CD8-positive, alpha-beta memory T cell (primary cell): ENCODE results near the gene SMIM13. TPM values are rescaled to one million over a fixed set of nuclear protein-coding genes. Genes with fewer than 3 reads are reported as not detected.

ENCODE experiments used
- CTCF ChIA-PET: fragments of 350-600 bp; sonication (Branson Sonifier 250); formaldehyde crosslinking; loops from one replicate; lab custom pipeline; 2021; ENCODE audit warnings: antibody characterized with exemption; lab: Charles Lee
- POLR2A ChIA-PET: fragments of 350-600 bp; sonication (Branson Sonifier 250); formaldehyde crosslinking; loops from one replicate; lab custom pipeline; 2021; ENCODE audit warnings: antibody characterized with exemption; lab: Charles Lee
- DNase-seq, 5 donors: peaks; one replicate each; pipeline versions ENCODE4 v3.0.0 to v3.0.0-alpha.2; 2020 to 2022; ENCODE audit warnings: mixed read lengths in 1 of 5
- H3K27ac ChIP-seq: one replicate; pipeline ENCODE4 v1.7.0; 2013; ENCODE audit warnings: low read depth, mild to moderate bottlenecking, low read length, moderate library complexity
- H3K27me3 ChIP-seq: 2 replicates; pipeline ENCODE4 v1.7.0; 2013; ENCODE audit warnings: low read length, mild to moderate bottlenecking; ENCODE audit not compliant: insufficient read depth, poor library complexity, severe bottlenecking
- H3K36me3 ChIP-seq: 2 replicates; pipeline ENCODE4 v1.7.0; 2013; ENCODE audit warnings: mild to moderate bottlenecking, low read length, moderate library complexity; ENCODE audit not compliant: insufficient read depth
- H3K4me1 ChIP-seq: 2 replicates; pipeline ENCODE4 v1.7.0; 2013; ENCODE audit warnings: mild to moderate bottlenecking, low read length, moderate library complexity; ENCODE audit not compliant: insufficient read depth
- H3K4me3 ChIP-seq: 2 replicates; pipeline ENCODE4 v1.7.0; 2013; ENCODE audit warnings: mild to moderate bottlenecking, low read length
- H3K9me3 ChIP-seq: 2 replicates; pipeline ENCODE4 v1.7.0; 2013; ENCODE audit warnings: mild to moderate bottlenecking, low read length
- H3K27ac Mint-ChIP-seq, 8 donors: one replicate each; pipeline ENCODE4 v1.8.0; 2020 to 2021; ENCODE audit warnings: mixed read lengths in 8 of 8, mild to moderate bottlenecking in 6 of 8, inconsistent platforms in 3 of 8, moderate library complexity in 3 of 8
- H3K27me3 Mint-ChIP-seq, 2 donors: one replicate each; pipeline ENCODE4 v1.8.0; 2020 to 2021; ENCODE audit warnings: mixed read lengths in 2 of 2, mild to moderate bottlenecking in 1 of 2, moderate library complexity in 1 of 2
- H3K36me3 Mint-ChIP-seq, 3 donors: one replicate each; pipeline ENCODE4 v1.8.0; 2020 to 2021; ENCODE audit warnings: mixed read lengths in 3 of 3, inconsistent platforms in 1 of 3, mild to moderate bottlenecking in 1 of 3
- H3K4me1 Mint-ChIP-seq, 3 donors: one replicate each; pipeline ENCODE4 v1.8.0; 2020 to 2021; ENCODE audit warnings: mixed read lengths in 3 of 3, inconsistent platforms in 1 of 3, mild to moderate bottlenecking in 1 of 3
- H3K4me3 Mint-ChIP-seq, 7 donors: one replicate each; pipeline ENCODE4 v1.8.0; 2020 to 2021; ENCODE audit warnings: mixed read lengths in 7 of 7, mild to moderate bottlenecking in 6 of 7, moderate library complexity in 4 of 7, inconsistent platforms in 2 of 7
- H3K9me3 Mint-ChIP-seq, 5 donors: one replicate each; pipeline ENCODE4 v1.8.0; 2020 to 2022; ENCODE audit warnings: mixed read lengths in 5 of 5, mild to moderate bottlenecking in 3 of 5, moderate library complexity in 2 of 5, inconsistent platforms in 1 of 5
- polyA plus RNA-seq: library from polyadenylated mRNA; unstranded; fragments of 300-500 nt; fragmentation: Illumina TruSeq; gene quantifications from one replicate; pipeline ENCODE4 v1.2.3, GENCODE V29; 2021
- total RNA-seq, 2 experiments: library from RNA; stranded (reverse); gene quantifications; one replicate each; pipeline ENCODE4 v1.2.3, GENCODE V29; 2021

SMIM13 gene
- total and polyA plus RNA-seq, 3 experiments from 2014 or later: 4.6 to 16.0 (median 14.7) TPM

- Histone ChIP-seq H3K4me1 (no peaks in the 10 kb centered on the region), H3K27me3 (no peaks in the 10 kb centered on the region), H3K36me3 (no peaks in the 10 kb centered on the region), H3K27ac (no peak overlapping the region), H3K9me3 (no peaks in the 10 kb centered on the region), H3K4me3 (no peak overlapping the region)
- no peaks in the 10 kb centered on the region for H3K4me1 Mint-ChIP-seq
- CTCF ChIA-PET: interaction anchor here (0.9 to 2.6 kb wide), 4 partner anchors 9 to 591 kb away, joined by 3 to 17 read pairs (median 5); partner anchors contain the start of gene SMIM13
- H3K36me3 Mint-ChIP-seq: no peaks in the 10 kb centered on the region
- H3K4me3 Mint-ChIP-seq: no peak overlapping the region
- peaks cover 3 to 4% of the 10 kb centered on the region in 2 donors for H3K27me3 Mint-ChIP-seq
- no peaks in the 10 kb centered on the region for H3K9me3 Mint-ChIP-seq
- POLR2A ChIA-PET: no interaction called here
- DNase-seq: no peak
- H3K27ac Mint-ChIP-seq: no peak overlapping the region
These were observed 23.9 kb upstream of the SMIM13 start for GRCh38 chr6:11069760-11070159.

- no peak overlapping the region for H3K4me3 ChIP-seq
- H3K4me1 ChIP-seq: no peaks in the 10 kb centered on the region
- Mint-ChIP-seq H3K27ac (no peak overlapping the region), H3K36me3 (no peaks in the 10 kb centered on the region), H3K4me3 (no peak overlapping the region), H3K9me3 (no peaks in the 10 kb centered on the region), H3K27me3 (peaks cover 3 to 6% of the 10 kb centered on the region in 2 donors), H3K4me1 (no peaks in the 10 kb centered on the region)
- H3K36me3 ChIP-seq: no peaks in the 10 kb centered on the region
- DNase-seq: no peak
- no peak overlapping the region for H3K27ac ChIP-seq
- POLR2A ChIA-PET: no interaction called here
- H3K27me3 ChIP-seq: no peaks in the 10 kb centered on the region
- CTCF ChIA-PET: no interaction called here
- H3K9me3 ChIP-seq: no peaks in the 10 kb centered on the region
These were observed 21.5 kb upstream of the SMIM13 start for GRCh38 chr6:11072101-11072500.

GRCh38 chr6:11076540-11076939 lies 17.1 kb upstream of the SMIM13 start:
- H3K4me1 ChIP-seq: no peaks in the 10 kb centered on the region
- DNase-seq: no peak
- no peaks in the 10 kb centered on the region for H3K36me3 ChIP-seq
- Mint-ChIP-seq H3K27ac (no peak overlapping the region), H3K4me1 (no peaks in the 10 kb centered on the region), H3K4me3 (no peak overlapping the region), H3K9me3 (no peaks in the 10 kb centered on the region), H3K36me3 (peaks cover 0 to 2% (median 0%) of the 10 kb centered on the region in 3 donors), H3K27me3 (peaks cover 0 to 3% of the 10 kb centered on the region in 2 donors)
- CTCF ChIA-PET: no interaction called here
- POLR2A ChIA-PET: no interaction called here
- no peaks in the 10 kb centered on the region for H3K27me3 ChIP-seq
- no peak overlapping the region for H3K27ac ChIP-seq
- H3K4me3 ChIP-seq: no peak overlapping the region
- no peaks in the 10 kb centered on the region for H3K9me3 ChIP-seq

GRCh38 chr6:11078266-11078665 lies 15.4 kb upstream of the SMIM13 start:
- Histone ChIP-seq H3K36me3 (no peaks in the 10 kb centered on the region), H3K27me3 (no peaks in the 10 kb centered on the region), H3K27ac (no peak overlapping the region), H3K9me3 (no peaks in the 10 kb centered on the region), H3K4me1 (no peaks in the 10 kb centered on the region), H3K4me3 (no peak overlapping the region)
- ChIA-PET POLR2A (no interaction called here), CTCF (no interaction called here)
- DNase-seq: no peak
- Mint-ChIP-seq H3K27me3 (peaks cover 0 to 4% of the 10 kb centered on the region in 2 donors), H3K4me3 (no peak overlapping the region), H3K36me3 (peaks cover 0 to 2% (median 0%) of the 10 kb centered on the region in 3 donors), H3K4me1 (no peaks in the 10 kb centered on the region), H3K27ac (no peak overlapping the region), H3K9me3 (no peaks in the 10 kb centered on the region)

- no peak overlapping the region for H3K4me3 ChIP-seq
- ChIA-PET POLR2A (no interaction called here), CTCF (interaction anchor here (1.0 to 1.1 kb wide), 2 partner anchors 10 to 12 kb away, joined by 3 read pairs; no protein-coding TSS in a partner anchor)
- Mint-ChIP-seq H3K36me3 (peaks cover 0 to 2% (median 0%) of the 10 kb centered on the region in 3 donors), H3K4me3 (no peak overlapping the region), H3K9me3 (peaks cover 0 to 2% (median 0%) of the 10 kb centered on the region in 5 donors), H3K27ac (no peak overlapping the region), H3K4me1 (no peaks in the 10 kb centered on the region), H3K27me3 (peaks cover 9 to 14% of the 10 kb centered on the region in 2 donors)
- no peaks in the 10 kb centered on the region for H3K36me3 ChIP-seq
- no peaks in the 10 kb centered on the region for H3K9me3 ChIP-seq
- no peak overlapping the region for H3K27ac ChIP-seq
- DNase-seq: no peak
- no peaks in the 10 kb centered on the region for H3K27me3 ChIP-seq
- no peaks in the 10 kb centered on the region for H3K4me1 ChIP-seq
These were observed 13.3 kb upstream of the SMIM13 start for GRCh38 chr6:11080296-11080695.

- no peak overlapping the region for H3K27ac ChIP-seq
- H3K36me3 ChIP-seq: no peaks in the 10 kb centered on the region
- no peaks in the 10 kb centered on the region for H3K4me1 ChIP-seq
- Mint-ChIP-seq H3K4me3 (no peak overlapping the region), H3K27me3 (peaks cover 11 to 21% of the 10 kb centered on the region in 2 donors), H3K27ac (no peak overlapping the region), H3K36me3 (peaks cover 0 to 2% (median 0%) of the 10 kb centered on the region in 3 donors), H3K4me1 (no peaks in the 10 kb centered on the region), H3K9me3 (peaks cover 0 to 2% (median 0%) of the 10 kb centered on the region in 5 donors)
- H3K9me3 ChIP-seq: no peaks in the 10 kb centered on the region
- no peak overlapping the region for H3K4me3 ChIP-seq
- ChIA-PET CTCF (interaction anchor here (0.6 kb wide), 1 partner anchor 439 kb away, joined by 4 read pairs; no protein-coding TSS in a partner anchor), POLR2A (no interaction called here)
- no peak for DNase-seq
- H3K27me3 ChIP-seq: no peaks in the 10 kb centered on the region
These were observed 10.1 kb upstream of the SMIM13 start for GRCh38 chr6:11083491-11083890.

GRCh38 chr6:11083956-11084355 lies 9.7 kb upstream of the SMIM13 start:
- H3K27ac Mint-ChIP-seq: peak overlapping the region in 1 of 8 donors; percentile 60
- CTCF ChIA-PET: no interaction called here

GRCh38 chr6:11085758-11086435 lies 7.7 kb upstream of the SMIM13 start:
- no peak overlapping the region for H3K27ac Mint-ChIP-seq
- CTCF ChIA-PET: no interaction called here
- POLR2A ChIA-PET: no interaction called here

More at GRCh38 chr6:11083956-11084355, 9.7 kb upstream of the SMIM13 start:
- no peaks in the 10 kb centered on the region for H3K4me1 ChIP-seq
- no peaks in the 10 kb centered on the region for H3K4me1 Mint-ChIP-seq
- no peaks in the 10 kb centered on the region for H3K36me3 ChIP-seq
- DNase-seq: no peak
- no peaks in the 10 kb centered on the region for H3K36me3 Mint-ChIP-seq
- H3K27ac ChIP-seq: no peak overlapping the region
- H3K9me3 Mint-ChIP-seq: peaks cover 0 to 2% (median 0%) of the 10 kb centered on the region in 5 donors
- H3K9me3 ChIP-seq: no peaks in the 10 kb centered on the region
- no peak overlapping the region for H3K4me3 ChIP-seq
- peaks cover 11 to 21% of the 10 kb centered on the region in 2 donors for H3K27me3 Mint-ChIP-seq
- no peaks in the 10 kb centered on the region for H3K27me3 ChIP-seq
- POLR2A ChIA-PET: no interaction called here
- H3K4me3 Mint-ChIP-seq: no peak overlapping the region

More at GRCh38 chr6:11085758-11086435, 7.7 kb upstream of the SMIM13 start:
- DNase-seq: no peak
- H3K36me3 ChIP-seq: no peaks in the 10 kb centered on the region
- Mint-ChIP-seq H3K4me1 (no peaks in the 10 kb centered on the region), H3K9me3 (peaks cover 0 to 2% (median 0%) of the 10 kb centered on the region in 5 donors), H3K27me3 (peaks cover 13 to 21% of the 10 kb centered on the region in 2 donors), H3K4me3 (no peak overlapping the region), H3K36me3 (no peaks in the 10 kb centered on the region)
- no peaks in the 10 kb centered on the region for H3K9me3 ChIP-seq
- no peak overlapping the region for H3K27ac ChIP-seq
- H3K4me3 ChIP-seq: no peak overlapping the region
- no peaks in the 10 kb centered on the region for H3K27me3 ChIP-seq
- no peaks in the 10 kb centered on the region for H3K4me1 ChIP-seq
